Measurements from ENCODE around the gene SLC17A9. TPM values are rescaled to one million over a fixed set of nuclear protein-coding genes. Genes with fewer than 3 reads are reported as not detected.

SLC17A9 gene
- total and polyA plus RNA-seq, 2 of the 8 experiments (the other 6 are each of a cell fraction or from before 2014, with no cell fraction given): 23.5 to 35.2 TPM

DNA sequence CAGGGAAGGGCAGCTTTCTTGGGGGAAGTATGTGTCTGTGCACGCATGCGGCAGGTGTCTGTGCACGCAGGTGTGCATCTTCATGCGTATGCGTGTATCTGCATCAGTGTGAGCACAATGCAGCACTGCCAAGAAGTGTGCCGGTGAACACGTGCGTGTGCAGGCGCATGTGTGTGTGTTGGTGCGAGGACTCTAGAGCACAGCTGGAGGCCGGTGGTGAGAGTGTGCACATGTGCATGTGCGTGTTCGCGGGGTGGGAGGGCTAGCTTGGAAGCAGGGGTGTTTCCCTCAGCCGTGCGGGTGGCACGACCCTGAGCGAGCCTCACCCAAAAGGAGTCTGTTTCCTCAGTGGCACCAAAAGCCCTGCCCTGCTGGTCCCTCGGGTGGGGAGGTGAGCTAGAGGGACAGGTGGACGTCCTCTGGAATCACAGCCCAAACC lies 7.5 kb downstream of the SLC17A9 start:
- no peaks in the 10 kb centered on the region for H3K23me2 ChIP-seq (ENCODE audit: low read depth, low read length)
- no peak overlapping the region for H3K14ac ChIP-seq (ENCODE audit: insufficient read length)
- H4K91ac ChIP-seq (replicated peaks; ENCODE audit: insufficient read length, low read length): no peak overlapping the region
- no peak overlapping the region for H4K8ac ChIP-seq (ENCODE audit: extremely low read depth, insufficient read depth, low read length)
- no peak overlapping the region for H3K4me2 ChIP-seq (ENCODE audit: insufficient read depth in 1 of 2, low read depth in 2 of 2, low read length in 2 of 2)
- H2BK12ac ChIP-seq (ENCODE audit: low read depth, low read length): 0 out of 2 replicates have a peak overlapping the region, but pooled peaks have one; percentile 33
- no peak overlapping the region for H2BK5ac ChIP-seq (ENCODE audit: low read depth, low read length)
- H2BK120ac ChIP-seq (replicated peaks; ENCODE audit: low read depth, low read length): no peak overlapping the region
- 92% methylated on average over 20 of the region's 20 CpGs; no CpG with 5 or more reads in 1 of the 2 experiments for WGBS, 2 experiments (ENCODE audit: extremely low coverage in 1 of 2, insufficient coverage in 1 of 2, insufficient read length in 1 of 2, insufficient replicate concordance in 2 of 2, low coverage in 1 of 2, low lambda C conversion rate in 2 of 2, missing lambda C conversion rate in 1 of 2)
- no peak overlapping the region; the same call in 1 of the 2 replicates for H3K18ac ChIP-seq (ENCODE audit: extremely low read depth, low read length)
- H3K4me3 ChIP-seq (ENCODE audit: extremely low read depth in 1 of 4, insufficient read depth in 2 of 4, low read depth in 3 of 4, low read length in 4 of 4): no peak overlapping the region
- H3K56ac ChIP-seq (replicated peaks; ENCODE audit: insufficient read length, low read depth, low read length): no peak overlapping the region
- H3K79me2 ChIP-seq (ENCODE audit: control insufficient read depth in 1 of 2, insufficient read depth in 2 of 2, low read length in 2 of 2): peaks cover 0 to 7% of the 10 kb centered on the region in 2 experiments; a peak in 1 of 4 replicates
- no peak overlapping the region for H3K23ac ChIP-seq (ENCODE audit: insufficient read length)
- no peak overlapping the region for H2BK20ac ChIP-seq (ENCODE audit: low read length)
- H4K5ac ChIP-seq (ENCODE audit: insufficient read length, low read depth, low read length): no peak overlapping the region
- ChIA-PET CTCF (ENCODE audit: partially characterized antibody) (interaction anchor here (0.8 to 1.9 kb wide), 6 partner anchors 10 to 220 kb away, joined by 4 to 9 read pairs (median 4); no protein-coding TSS in a partner anchor), POLR2A (ENCODE audit: partially characterized antibody) (interaction anchor here (0.9 to 1.3 kb wide), 3 partner anchors 10 to 71 kb away, joined by 3 to 7 read pairs (median 3); no protein-coding TSS in a partner anchor)
- peaks cover 3 to 13% (median 5%) of the 10 kb centered on the region in 4 experiments; a peak in 5 of 8 replicates for H3K36me3 ChIP-seq (ENCODE audit: control insufficient read depth in 2 of 4, insufficient read depth in 4 of 4, low read length in 3 of 4)
- H3K27me3 ChIP-seq (replicated peaks in 1 of 4; ENCODE audit: control insufficient read depth in 3 of 4, extremely low read depth in 1 of 4, insufficient read depth in 3 of 4, low read length in 3 of 4): no peaks in the 10 kb centered on the region
- H3K27ac ChIP-seq (ENCODE audit: low read depth, low read length): no peak overlapping the region
- no peak overlapping the region for H2AFZ ChIP-seq (ENCODE audit: low read length)
- H3K79me1 ChIP-seq (ENCODE audit: low read depth, low read length): peaks cover 3% of the 10 kb centered on the region; the same call in 1 of the 2 replicates
- H2AK5ac ChIP-seq (ENCODE audit: low read depth, low read length): no peak overlapping the region
- no peak overlapping the region for H3K9ac ChIP-seq (replicated peaks in 1 of 4; ENCODE audit: extremely low read depth in 1 of 4, low read depth in 3 of 4, low read length in 3 of 4)
- no peak overlapping the region for H3K4ac ChIP-seq (replicated peaks; ENCODE audit: insufficient read length, low read depth, low read length)
- H3K9me3 ChIP-seq (ENCODE audit: insufficient read depth in 2 of 2, low read depth in 1 of 2, low read length in 1 of 2): no peaks in the 10 kb centered on the region
- no peak for DNase-seq (ENCODE audit: low read depth in 1 of 2, low spot score in 2 of 2)
- peaks cover 2 to 18% of the 10 kb centered on the region in 2 experiments for H4K20me1 ChIP-seq (replicated peaks in 1 of 2; ENCODE audit: control insufficient read depth in 1 of 2, insufficient read depth in 2 of 2, low read length in 2 of 2)
- no peak for FAIRE-seq
- peak overlapping the region; percentile 83; the same call in 1 of the 2 replicates for H2BK15ac ChIP-seq (ENCODE audit: low read length)
- H3K4me1 ChIP-seq (replicated peaks in 1 of 4; ENCODE audit: control insufficient read depth in 3 of 4, insufficient read depth in 4 of 4, low read length in 3 of 4): peaks cover 0 to 5% (median 0%) of the 10 kb centered on the region in 4 experiments; a peak in 2 of 7 replicates
- TF ChIP-seq CTBP2 (IDR thresholded peaks at IDR 0.05; ENCODE audit: borderline replicate concordance, insufficient read depth, insufficient read length, low read length): no peak

Measured in H1 (cell line).